ENCODE results near the gene MEIOB. TPM values are rescaled to one million over a fixed set of nuclear protein-coding genes. Genes with fewer than 3 reads are reported as not detected.

MEIOB gene
- total RNA-seq, 4 donors from 2014 or later: 0.76 TPM; not detected in 3

GRCh38 chr16:1907226-1907860 lies 35.4 kb upstream of the MEIOB start:
- Histone ChIP-seq H3K4me1 (peaks cover 0 to 47% (median 2%) of the 10 kb centered on the region in 3 donors), H3K4me3 (no peak overlapping the region), H3K36me3 (peaks cover 0 to 6% (median 0%) of the 10 kb centered on the region in 3 donors), H3K27me3 (peaks cover 0 to 48% (median 0%) of the 10 kb centered on the region in 4 donors), H3K9me3 (no peaks in the 10 kb centered on the region), H3K27ac (no peak overlapping the region)
- intact Hi-C loops (cut with DNase I): no loop called here
- DNase-seq: no peak
- 57 to 67% methylated on average over 1 to 3 of the region's 17 CpGs for WGBS, 2 donors
- no peak for TF ChIP-seq POLR2A (IDR thresholded peaks at IDR 0.05)
- no peak for TF ChIP-seq CTCF (IDR thresholded peaks at IDR 0.05)

- H3K9me3 ChIP-seq: no peaks in the 10 kb centered on the region
- no peak overlapping the region for H3K4me3 ChIP-seq
- no peak overlapping the region for H3K27ac ChIP-seq
- 79 to 100% methylated on average over 1 to 5 of the region's 5 CpGs for WGBS, 2 donors
- DNase-seq: no peak
- intact Hi-C loops (cut with DNase I): no loop called here
- TF ChIP-seq POLR2A (IDR thresholded peaks at IDR 0.05) (no peak), CTCF (IDR thresholded peaks at IDR 0.05) (no peak)
- peaks cover 0 to 6% (median 0%) of the 10 kb centered on the region in 3 donors for H3K36me3 ChIP-seq
- H3K27me3 ChIP-seq: peaks cover 0 to 48% (median 0%) of the 10 kb centered on the region in 4 donors
- H3K4me1 ChIP-seq: peaks cover 0 to 42% (median 0%) of the 10 kb centered on the region in 3 donors
Measured at GRCh38 chr16:1906846-1907165, 34.8 kb upstream of the MEIOB start.

- no peak for TF ChIP-seq CTCF (IDR thresholded peaks at IDR 0.05)
- no peak for TF ChIP-seq POLR2A (IDR thresholded peaks at IDR 0.05)
- intact Hi-C loops (cut with DNase I): no loop called here
- no peak overlapping the region for H3K4me3 ChIP-seq
- peaks cover 0 to 48% (median 0%) of the 10 kb centered on the region in 4 donors for H3K27me3 ChIP-seq
- DNase-seq: no peak
- peaks cover 0 to under 1% (median 0%) of the 10 kb centered on the region in 3 donors for H3K36me3 ChIP-seq
- H3K4me1 ChIP-seq: peaks cover 0 to 37% (median 0%) of the 10 kb centered on the region in 3 donors
- WGBS, 2 donors: 40 to 50% methylated on average over 12 to 23 of the region's 31 CpGs
- no peaks in the 10 kb centered on the region for H3K9me3 ChIP-seq
- no peak overlapping the region for H3K27ac ChIP-seq
Measured at GRCh38 chr16:1906055-1906845, 34.3 kb upstream of the MEIOB start.

GRCh38 chr16:1903845-1904840 lies 32.2 kb upstream of the MEIOB start:
- H3K27me3 ChIP-seq: peaks cover 0 to 57% (median 0%) of the 10 kb centered on the region in 4 donors
- no peak overlapping the region for H3K27ac ChIP-seq
- TF ChIP-seq POLR2A (IDR thresholded peaks at IDR 0.05) (no peak), CTCF (IDR thresholded peaks at IDR 0.05) (no peak)
- no peaks in the 10 kb centered on the region for H3K9me3 ChIP-seq
- no peaks in the 10 kb centered on the region for H3K36me3 ChIP-seq
- intact Hi-C loops (cut with DNase I): no loop called here
- DNase-seq: no peak
- WGBS, 2 donors: 62 to 100% methylated on average over 1 to 6 of the region's 22 CpGs
- peaks cover 0 to 37% (median 12%) of the 10 kb centered on the region in 3 donors for H3K4me1 ChIP-seq
- no peak overlapping the region for H3K4me3 ChIP-seq

Measured in esophagus squamous epithelium (tissue), 5 donors.